Measurements from ENCODE around the gene ZNF644.

ZNF644 gene

DNA sequence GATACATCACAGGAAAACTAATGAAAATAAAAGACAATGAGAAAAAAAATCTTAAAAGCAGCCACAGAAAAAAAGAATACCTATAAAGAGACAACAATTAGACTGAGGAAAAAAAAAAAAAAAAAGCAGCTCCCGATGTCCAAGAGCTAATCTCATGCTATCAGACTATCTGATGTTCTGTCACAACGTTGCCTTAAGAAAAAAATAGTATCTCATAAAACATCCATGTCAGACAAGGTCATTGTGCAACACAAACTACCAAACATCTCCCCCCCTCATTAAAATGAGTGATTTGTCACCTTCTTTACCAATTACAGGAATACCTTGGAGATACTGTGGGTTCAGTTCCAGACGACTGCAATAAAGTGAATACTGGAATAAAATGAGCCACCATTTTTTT is 68.9 kb downstream of the ZNF644 start:
- no peak overlapping the region for H3K4me3 ChIP-seq (ENCODE audit: low read length)
- H3K27me3 ChIP-seq (ENCODE audit: control insufficient read depth, low read length) = no peaks in the 10 kb centered on the region
- TF ChIP-seq, protein P1, sequence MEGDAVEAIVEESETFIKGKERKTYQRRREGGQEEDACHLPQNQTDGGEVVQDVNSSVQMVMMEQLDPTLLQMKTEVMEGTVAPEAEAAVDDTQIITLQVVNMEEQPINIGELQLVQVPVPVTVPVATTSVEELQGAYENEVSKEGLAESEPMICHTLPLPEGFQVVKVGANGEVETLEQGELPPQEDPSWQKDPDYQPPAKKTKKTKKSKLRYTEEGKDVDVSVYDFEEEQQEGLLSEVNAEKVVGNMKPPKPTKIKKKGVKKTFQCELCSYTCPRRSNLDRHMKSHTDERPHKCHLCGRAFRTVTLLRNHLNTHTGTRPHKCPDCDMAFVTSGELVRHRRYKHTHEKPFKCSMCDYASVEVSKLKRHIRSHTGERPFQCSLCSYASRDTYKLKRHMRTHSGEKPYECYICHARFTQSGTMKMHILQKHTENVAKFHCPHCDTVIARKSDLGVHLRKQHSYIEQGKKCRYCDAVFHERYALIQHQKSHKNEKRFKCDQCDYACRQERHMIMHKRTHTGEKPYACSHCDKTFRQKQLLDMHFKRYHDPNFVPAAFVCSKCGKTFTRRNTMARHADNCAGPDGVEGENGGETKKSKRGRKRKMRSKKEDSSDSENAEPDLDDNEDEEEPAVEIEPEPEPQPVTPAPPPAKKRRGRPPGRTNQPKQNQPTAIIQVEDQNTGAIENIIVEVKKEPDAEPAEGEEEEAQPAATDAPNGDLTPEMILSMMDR (IDR thresholded peaks at IDR 0.05; ENCODE audit: low read depth, low read length, poor library complexity, severe bottlenecking) = no peak
- no peak for TF ChIP-seq EZH2phosphoT487 (IDR thresholded peaks at IDR 0.05; ENCODE audit: borderline replicate concordance, low read length)
- no peak overlapping the region for H3K4me2 ChIP-seq (ENCODE audit: low read length)
- no peaks in the 10 kb centered on the region for H3K9me3 ChIP-seq (ENCODE audit: control insufficient read depth, insufficient read depth, low read length)
- no peaks in the 10 kb centered on the region for H3K4me1 ChIP-seq (ENCODE audit: control insufficient read depth, low read length)
- no peaks in the 10 kb centered on the region for H3F3A ChIP-seq (ENCODE audit: control insufficient read depth, insufficient read depth)
- no peak overlapping the region for H3K27ac ChIP-seq (ENCODE audit: low read depth, low read length)
- peaks cover 28% of the 10 kb centered on the region for H3K36me3 ChIP-seq (ENCODE audit: control insufficient read depth, low read length)
- H4K20me1 ChIP-seq (ENCODE audit: control insufficient read depth, insufficient read depth, low read depth, low read length) = peaks cover 8% of the 10 kb centered on the region
- H3K9me2 ChIP-seq (replicated peaks; ENCODE audit: control insufficient read depth, low read length) = no peaks in the 10 kb centered on the region
- peaks cover 91% of the 10 kb centered on the region for H3K79me2 ChIP-seq (ENCODE audit: control insufficient read depth, low read length)

DNA sequence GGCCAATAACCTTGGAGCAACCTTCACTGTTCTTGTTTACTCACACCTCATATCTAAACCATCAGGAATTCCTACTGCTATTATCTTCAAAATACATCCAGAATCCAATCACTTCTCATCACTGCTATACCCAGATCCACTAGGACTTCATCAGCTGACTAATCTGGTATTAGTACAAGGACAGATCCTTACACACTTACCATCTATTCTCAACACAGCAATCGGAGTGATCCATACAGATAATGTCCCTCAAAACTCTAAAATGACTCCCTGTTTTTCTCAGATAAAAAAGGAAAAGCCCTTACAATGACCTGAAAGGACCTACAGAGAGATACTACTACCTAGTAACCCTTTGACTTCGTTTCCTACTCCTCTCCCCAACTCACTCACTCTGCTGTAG is 70.8 kb downstream of the ZNF644 start:
- Histone ChIP-seq H3K27ac (ENCODE audit: low read depth, low read length) (no peak overlapping the region), H3K36me3 (ENCODE audit: control insufficient read depth, low read length) (peaks cover 19% of the 10 kb centered on the region), H3K4me2 (ENCODE audit: low read length) (no peak overlapping the region), H4K20me1 (ENCODE audit: control insufficient read depth, insufficient read depth, low read depth, low read length) (peaks cover 8% of the 10 kb centered on the region), H3F3A (ENCODE audit: control insufficient read depth, insufficient read depth) (no peaks in the 10 kb centered on the region), H3K4me3 (ENCODE audit: low read length) (no peak overlapping the region), H3K27me3 (ENCODE audit: control insufficient read depth, low read length) (no peaks in the 10 kb centered on the region), H3K9me2 (replicated peaks; ENCODE audit: control insufficient read depth, low read length) (no peaks in the 10 kb centered on the region), H3K4me1 (ENCODE audit: control insufficient read depth, low read length) (no peaks in the 10 kb centered on the region), H3K79me2 (ENCODE audit: control insufficient read depth, low read length) (peaks cover 90% of the 10 kb centered on the region), H3K9me3 (ENCODE audit: control insufficient read depth, insufficient read depth, low read length) (no peaks in the 10 kb centered on the region)
- TF ChIP-seq, protein P1 (IDR thresholded peaks at IDR 0.05; ENCODE audit: low read depth, low read length, poor library complexity, severe bottlenecking) = no peak

DNA sequence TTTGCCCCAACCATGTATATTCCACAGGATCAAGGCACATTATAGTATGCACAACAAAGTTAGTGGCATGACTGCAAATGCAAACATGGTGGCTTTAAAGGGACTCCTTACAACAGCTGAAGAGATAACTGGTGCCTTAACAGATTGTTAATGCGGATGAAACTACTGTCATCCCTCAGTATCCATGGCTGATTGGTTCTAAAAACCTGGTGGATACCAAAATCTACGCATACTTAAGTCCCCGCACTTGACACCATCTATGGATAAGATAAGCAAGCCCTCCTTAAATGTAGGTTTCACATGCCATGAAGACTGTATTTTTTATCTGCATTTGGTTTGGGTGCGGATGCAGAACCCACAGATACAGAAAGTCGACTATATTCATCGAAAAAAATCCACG is 73.5 kb downstream of the ZNF644 start:
- TF ChIP-seq, protein P1 (IDR thresholded peaks at IDR 0.05; ENCODE audit: low read depth, low read length, poor library complexity, severe bottlenecking) = no peak
- no peak for TF ChIP-seq EZH2phosphoT487 (IDR thresholded peaks at IDR 0.05; ENCODE audit: borderline replicate concordance, low read length)
- peaks cover 8% of the 10 kb centered on the region for H4K20me1 ChIP-seq (ENCODE audit: control insufficient read depth, insufficient read depth, low read depth, low read length)
- no peak overlapping the region for H3K27ac ChIP-seq (ENCODE audit: low read depth, low read length)
- H3F3A ChIP-seq (ENCODE audit: control insufficient read depth, insufficient read depth) = no peaks in the 10 kb centered on the region
- H3K4me2 ChIP-seq (ENCODE audit: low read length) = no peak overlapping the region
- no peaks in the 10 kb centered on the region for H3K9me2 ChIP-seq (replicated peaks; ENCODE audit: control insufficient read depth, low read length)
- H3K79me2 ChIP-seq (ENCODE audit: control insufficient read depth, low read length) = peaks cover 89% of the 10 kb centered on the region
- H3K4me3 ChIP-seq (ENCODE audit: low read length) = no peak overlapping the region
- no peaks in the 10 kb centered on the region for H3K4me1 ChIP-seq (ENCODE audit: control insufficient read depth, low read length)
- no peaks in the 10 kb centered on the region for H3K9me3 ChIP-seq (ENCODE audit: control insufficient read depth, insufficient read depth, low read length)
- peaks cover 25% of the 10 kb centered on the region for H3K36me3 ChIP-seq (ENCODE audit: control insufficient read depth, low read length)
- no peaks in the 10 kb centered on the region for H3K27me3 ChIP-seq (ENCODE audit: control insufficient read depth, low read length)

DNA sequence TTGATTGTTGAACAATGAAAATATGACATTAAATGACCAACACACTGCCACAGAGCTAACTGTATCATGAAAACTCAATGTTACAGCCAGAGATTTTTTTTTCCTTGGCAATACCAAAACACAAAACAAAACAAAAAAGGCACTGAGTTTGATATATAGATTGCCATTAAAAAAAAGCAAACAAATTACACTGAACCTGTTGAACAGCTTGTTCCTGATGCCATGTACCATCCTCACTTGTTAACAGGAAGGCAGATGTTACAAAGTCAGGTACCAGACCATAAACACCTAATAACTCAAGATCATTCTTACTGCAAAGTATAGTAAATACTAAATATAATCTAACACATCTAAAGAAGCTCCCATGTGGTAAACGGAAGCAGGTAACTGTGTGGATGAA is 75.2 kb downstream of the ZNF644 start:
- Histone ChIP-seq H3K4me3 (ENCODE audit: low read length) (no peak overlapping the region), H3K27me3 (ENCODE audit: control insufficient read depth, low read length) (no peaks in the 10 kb centered on the region), H3K27ac (ENCODE audit: low read depth, low read length) (no peak overlapping the region), H3F3A (ENCODE audit: control insufficient read depth, insufficient read depth) (no peaks in the 10 kb centered on the region), H3K4me1 (ENCODE audit: control insufficient read depth, low read length) (no peaks in the 10 kb centered on the region), H4K20me1 (ENCODE audit: control insufficient read depth, insufficient read depth, low read depth, low read length) (peaks cover 4% of the 10 kb centered on the region; the same call in 1 of the 2 replicates), H3K4me2 (ENCODE audit: low read length) (no peak overlapping the region), H3K9me3 (ENCODE audit: control insufficient read depth, insufficient read depth, low read length) (no peaks in the 10 kb centered on the region), H3K79me2 (ENCODE audit: control insufficient read depth, low read length) (peaks cover 76% of the 10 kb centered on the region), H3K36me3 (ENCODE audit: control insufficient read depth, low read length) (peaks cover 25% of the 10 kb centered on the region), H3K9me2 (replicated peaks; ENCODE audit: control insufficient read depth, low read length) (no peaks in the 10 kb centered on the region)
- TF ChIP-seq EZH2phosphoT487 (IDR thresholded peaks at IDR 0.05; ENCODE audit: borderline replicate concordance, low read length) = no peak
- TF ChIP-seq, protein P1 (IDR thresholded peaks at IDR 0.05; ENCODE audit: low read depth, low read length, poor library complexity, severe bottlenecking) = no peak

All from DOHH2 (cell line).